H54 (cell line): ENCODE results near the gene KLHL21.

Source experiments
- DNase-seq: peaks from one replicate; pipeline ENCODE4 v3.0.0; 2011; ENCODE audit warnings: low spot score, mixed read lengths; ENCODE audit not compliant: insufficient read length
- FAIRE-seq: peaks from 3 replicates; lab custom pipeline; 2011; peaks lifted over from hg19 to GRCh38; lab: Jason Lieb, UNC
- POLR2A ChIP-seq: IDR thresholded peaks from 2 replicates; pipeline ENCODE4 v1.6.1; 2011; ENCODE audit warnings: low read depth, mild to moderate bottlenecking, low read length

The KLHL21 gene

DNA sequence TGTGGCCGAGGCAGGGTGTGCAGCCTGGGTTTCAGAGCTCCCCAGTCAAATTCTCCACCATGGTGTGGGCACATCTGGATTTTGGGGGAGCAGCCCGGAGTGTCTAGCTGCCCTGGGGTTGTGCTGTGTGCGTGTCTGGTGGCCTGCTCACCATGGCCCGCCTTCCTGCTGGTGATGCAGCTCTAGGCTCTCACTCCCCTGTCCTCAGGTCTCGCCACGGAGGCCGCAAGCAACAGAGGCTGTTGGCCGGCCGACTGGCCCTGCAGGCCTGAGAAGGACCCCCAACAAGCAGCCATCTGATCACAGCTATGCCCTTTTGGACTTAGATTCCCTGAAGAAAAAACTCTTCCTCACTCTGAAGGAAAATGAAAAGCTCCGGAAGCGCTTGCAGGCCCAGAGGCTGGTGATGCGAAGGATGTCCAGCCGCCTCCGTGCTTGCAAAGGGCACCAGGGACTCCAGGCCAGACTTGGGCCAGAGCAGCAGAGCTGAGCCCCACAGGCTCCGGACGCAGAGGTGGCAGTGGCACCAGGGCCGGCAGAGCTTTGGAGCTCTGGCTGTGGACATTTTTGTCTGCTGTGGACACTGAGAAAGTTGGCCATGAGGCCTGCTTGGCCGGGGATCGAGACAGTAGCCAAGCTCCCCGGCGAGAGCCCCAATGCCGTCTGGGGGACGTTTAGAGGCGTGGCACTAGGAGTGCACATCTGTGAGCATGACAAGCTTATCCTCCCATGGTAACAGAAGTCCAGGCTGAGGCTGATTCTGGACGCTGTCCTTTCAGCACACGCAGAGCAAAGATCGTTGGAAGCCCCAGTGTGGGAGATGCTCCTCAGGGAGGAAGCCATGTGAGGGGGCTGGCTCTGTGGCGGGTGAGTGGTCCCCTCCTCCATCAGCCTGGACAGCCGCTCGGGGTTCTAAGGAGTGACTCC, 30.2 kb upstream of the KLHL21 start:
- no peak for TF ChIP-seq POLR2A
- no peak for FAIRE-seq
- DNase-seq = no peak

DNA sequence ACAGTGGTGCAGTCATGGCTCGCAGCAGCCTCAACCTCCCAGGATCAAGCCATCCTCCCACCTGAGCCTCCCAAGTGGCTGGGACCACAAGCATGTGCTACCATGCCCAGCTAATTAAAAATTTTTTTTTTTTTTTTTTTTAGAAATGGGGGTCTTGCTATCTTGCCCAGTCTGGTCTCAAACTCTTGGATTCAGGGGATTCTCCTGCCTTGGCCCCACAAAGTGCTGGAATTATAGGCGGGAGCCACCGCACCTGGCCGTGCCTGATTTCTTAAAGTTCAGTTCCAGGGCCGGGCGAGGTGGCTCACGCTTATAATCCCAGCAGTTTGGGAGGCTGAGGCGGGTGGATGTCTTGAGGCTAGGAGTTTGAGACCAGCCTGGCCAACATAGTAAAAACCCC, 28.4 kb upstream of the KLHL21 start:
- DNase-seq (no peak), FAIRE-seq (no peak)
- TF ChIP-seq POLR2A = no peak

DNA sequence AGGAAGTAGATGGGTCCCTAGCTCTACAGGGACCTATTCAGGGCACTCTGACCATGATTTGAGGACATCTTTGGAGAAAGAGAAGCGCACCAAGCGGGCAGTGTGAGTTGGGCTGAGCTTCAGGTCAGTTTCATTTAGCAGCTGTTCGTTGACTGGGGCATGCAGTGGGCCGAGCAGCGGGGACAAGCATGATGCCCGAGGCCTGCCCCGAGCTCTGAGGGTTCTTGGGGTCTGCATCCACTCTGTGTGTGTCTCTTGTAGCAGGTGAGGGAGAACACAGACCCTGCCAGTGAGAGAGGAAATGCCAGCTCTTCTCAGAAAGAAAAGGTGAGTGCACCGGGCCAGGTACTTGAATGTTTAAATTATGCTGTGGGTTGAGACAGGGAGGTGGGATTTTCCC, 27.4 kb upstream of the KLHL21 start:
- no peak for FAIRE-seq
- DNase-seq = no peak
- no peak for TF ChIP-seq POLR2A

DNA sequence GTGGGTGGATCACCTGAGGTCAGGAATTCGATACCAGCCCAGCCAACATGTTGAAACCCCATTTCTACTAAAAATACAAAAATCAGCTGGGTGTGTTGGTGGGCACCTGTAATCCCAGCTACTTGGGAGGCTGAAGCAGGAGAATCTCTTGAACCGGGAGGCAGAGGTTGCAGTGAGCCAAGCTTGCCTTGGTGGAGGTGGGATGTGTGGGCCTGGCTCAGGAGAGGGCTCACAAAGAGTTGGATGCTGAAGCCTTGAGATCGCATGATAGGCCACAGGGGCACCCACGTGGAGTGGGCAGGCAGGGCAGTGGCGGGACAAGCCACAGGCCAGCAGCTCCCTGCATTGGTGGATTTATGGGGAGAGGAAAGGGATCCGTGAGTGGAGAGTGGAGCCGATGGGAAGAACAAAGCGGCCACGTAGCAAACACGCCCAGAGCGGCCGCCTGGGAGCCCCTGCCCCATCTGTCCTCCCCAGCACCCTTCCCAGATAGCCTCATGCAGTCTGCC, 26.4 kb upstream of the KLHL21 start:
- FAIRE-seq (no peak), DNase-seq (no peak)
- TF ChIP-seq POLR2A = no peak

DNA sequence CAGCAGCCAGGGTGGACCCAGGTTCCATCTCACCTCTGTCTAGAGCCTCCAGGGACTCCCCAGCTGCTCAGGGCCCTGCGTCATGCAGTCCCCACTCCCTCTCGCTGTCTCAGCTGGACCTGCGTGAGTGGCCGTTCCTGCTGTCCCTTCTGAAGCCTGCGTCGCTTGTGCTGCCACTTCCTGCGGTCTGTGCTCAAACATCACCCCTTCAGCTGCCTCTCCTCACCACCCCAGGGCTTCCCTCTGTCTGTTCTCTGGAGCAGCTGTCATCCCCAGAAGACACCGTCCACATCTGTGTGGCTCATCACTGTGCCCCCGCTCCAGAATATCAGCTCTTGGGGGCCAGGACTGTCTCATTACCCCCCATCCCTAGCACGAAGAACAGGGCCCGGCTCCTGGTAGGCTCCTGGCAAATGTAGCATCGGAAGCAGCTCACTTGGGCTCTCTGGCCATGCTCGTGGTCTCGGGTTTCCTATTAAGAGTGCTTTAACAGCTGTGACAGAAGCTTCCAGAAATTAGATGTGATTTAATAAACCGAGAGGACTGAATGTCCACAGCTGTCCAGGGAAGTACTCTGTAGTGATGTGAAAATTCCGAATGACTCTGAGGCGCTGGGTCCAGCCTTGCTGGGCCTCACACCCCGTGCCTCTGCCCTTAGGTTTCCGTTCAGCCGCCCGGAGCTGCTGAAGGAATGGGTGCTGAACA, 25.3 kb upstream of the KLHL21 start:
- no peak for TF ChIP-seq POLR2A
- FAIRE-seq = no peak
- DNase-seq = no peak

DNA sequence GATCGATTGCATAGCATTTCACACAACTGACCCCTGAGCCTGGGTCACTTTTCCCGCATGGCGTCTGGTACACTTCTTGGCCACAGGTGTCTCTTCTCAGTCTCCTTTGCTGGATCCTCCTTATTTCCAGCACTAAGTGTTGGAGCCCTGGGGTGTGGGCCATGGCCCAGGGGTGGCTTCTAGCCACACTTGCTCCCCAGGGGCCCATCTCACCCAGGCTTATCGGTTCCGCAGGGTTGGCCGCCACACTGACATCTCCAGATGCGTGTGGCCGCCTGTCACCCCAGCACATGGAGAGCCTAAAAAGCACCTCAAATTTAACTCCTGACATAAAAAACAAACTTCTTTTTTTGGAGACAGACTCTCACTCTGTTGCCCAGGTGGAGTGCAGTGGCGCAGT, 24.4 kb upstream of the KLHL21 start:
- no peak for TF ChIP-seq POLR2A
- no peak for FAIRE-seq
- no peak for DNase-seq

DNA sequence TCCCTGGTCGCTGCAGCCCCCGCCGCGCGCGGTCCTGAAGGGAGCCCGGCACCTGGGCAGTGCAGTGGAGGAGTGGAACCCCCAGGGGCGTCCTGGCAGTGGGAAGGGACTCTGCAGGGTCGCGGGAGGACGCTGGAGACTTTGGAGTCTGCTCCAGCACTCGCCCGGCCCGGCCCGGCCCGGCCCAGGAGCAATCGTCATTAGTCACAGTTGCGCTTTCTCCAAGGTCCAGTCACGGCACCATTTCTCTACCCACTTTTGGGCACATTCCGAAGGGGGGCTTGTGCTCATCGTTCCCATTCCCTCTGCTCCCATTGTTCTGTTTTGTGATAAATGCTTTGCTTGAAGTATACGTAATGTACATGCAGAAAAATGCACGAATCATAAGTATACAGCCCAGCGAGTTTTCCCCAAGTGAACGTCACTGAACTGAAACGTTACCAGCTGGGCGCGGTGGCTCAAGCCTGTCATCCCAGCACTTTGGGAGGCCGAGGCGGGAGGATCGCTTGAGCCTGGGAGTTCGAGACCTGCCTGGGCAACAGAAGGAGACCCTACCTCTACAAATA, 23.0 kb upstream of the KLHL21 start:
- TF ChIP-seq POLR2A = no peak
- DNase-seq (no peak), FAIRE-seq (no peak)

DNA sequence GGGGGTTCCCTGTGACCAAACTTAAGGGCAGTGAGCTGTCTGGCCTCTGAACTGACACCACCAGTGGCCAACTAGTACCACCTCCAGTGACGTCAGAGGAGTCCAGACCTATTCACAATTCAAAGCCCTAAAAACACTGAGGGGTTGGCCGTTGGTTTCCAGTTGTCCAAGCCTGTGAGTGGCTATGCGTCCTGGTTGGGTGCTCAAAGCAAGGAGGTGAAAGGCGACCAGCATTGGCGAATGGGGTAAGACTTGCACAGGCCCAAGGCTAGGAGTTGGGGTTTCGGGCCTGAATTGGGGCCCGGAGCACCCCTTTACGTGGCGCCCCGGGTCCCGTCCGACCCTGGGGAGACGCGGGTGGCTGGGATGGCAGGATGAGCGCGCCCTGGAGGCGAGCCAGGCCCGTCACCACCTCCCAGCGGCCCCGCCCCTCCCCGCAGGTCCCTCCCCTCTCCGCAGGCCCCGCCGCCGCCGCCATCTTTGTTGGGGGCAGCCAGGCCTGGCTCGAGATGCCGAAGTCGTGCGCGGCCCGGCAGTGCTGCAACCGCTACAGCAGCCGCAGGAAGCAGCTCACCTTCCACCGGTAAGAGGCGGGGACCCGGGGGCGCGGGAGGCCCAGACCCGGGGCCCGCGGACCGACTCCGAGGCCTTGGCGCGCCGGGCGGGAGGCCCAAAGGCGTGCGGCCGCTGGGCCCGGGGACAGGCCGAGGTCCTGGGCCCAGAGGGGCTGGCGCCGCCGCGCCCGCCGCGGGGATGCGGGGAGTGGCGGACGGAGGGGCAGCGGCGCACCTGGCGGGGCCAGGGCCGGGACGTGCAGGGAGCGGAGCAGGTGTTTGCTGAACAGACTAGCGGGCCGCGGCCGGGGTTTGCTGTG, 22.3 kb upstream of the KLHL21 start, which contains the start of gene THAP3:
THAP3 (plus strand) TSS at position 159 of the 874 bp plus-strand sequence; CDS start at position 510, 351 bp downstream.
- FAIRE-seq (peak; percentile 73), DNase-seq (peak; percentile 89)
- no peak for TF ChIP-seq POLR2A

DNA sequence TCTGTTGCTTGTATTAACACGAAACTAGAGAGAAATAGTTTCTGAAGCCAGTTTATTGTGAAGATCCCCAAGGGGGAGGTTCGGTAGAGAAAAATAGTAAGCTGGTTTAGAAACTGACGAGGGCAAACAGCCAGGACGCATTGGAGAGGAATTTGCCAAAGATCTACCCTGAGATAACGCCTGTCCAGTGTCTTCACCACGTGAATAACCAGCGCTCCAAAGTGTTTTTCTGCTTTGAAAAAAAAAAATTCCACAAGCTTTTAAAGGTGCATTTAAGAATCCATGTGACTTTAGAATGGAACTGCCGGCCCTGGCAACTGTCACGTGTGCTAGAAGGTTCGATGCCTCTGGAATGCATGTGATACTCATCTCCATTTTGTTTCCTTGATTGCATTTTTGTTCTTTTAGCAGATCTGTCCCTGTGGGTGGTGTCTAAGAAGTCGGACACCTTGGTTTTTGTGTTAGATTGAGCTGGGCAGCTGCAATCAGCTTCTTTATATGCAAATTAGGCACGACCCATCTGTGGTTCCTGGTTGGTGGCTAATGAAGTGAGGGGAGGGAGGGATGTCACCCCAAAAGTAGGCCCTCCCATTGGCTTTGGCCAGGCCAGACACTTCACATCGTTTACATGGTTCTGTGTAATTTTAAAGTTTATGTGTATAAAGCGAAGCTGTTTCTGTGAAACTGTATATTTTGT, 20.7 kb upstream of the KLHL21 start:
- FAIRE-seq (no peak), DNase-seq (no peak)
- TF ChIP-seq POLR2A = no peak

DNA sequence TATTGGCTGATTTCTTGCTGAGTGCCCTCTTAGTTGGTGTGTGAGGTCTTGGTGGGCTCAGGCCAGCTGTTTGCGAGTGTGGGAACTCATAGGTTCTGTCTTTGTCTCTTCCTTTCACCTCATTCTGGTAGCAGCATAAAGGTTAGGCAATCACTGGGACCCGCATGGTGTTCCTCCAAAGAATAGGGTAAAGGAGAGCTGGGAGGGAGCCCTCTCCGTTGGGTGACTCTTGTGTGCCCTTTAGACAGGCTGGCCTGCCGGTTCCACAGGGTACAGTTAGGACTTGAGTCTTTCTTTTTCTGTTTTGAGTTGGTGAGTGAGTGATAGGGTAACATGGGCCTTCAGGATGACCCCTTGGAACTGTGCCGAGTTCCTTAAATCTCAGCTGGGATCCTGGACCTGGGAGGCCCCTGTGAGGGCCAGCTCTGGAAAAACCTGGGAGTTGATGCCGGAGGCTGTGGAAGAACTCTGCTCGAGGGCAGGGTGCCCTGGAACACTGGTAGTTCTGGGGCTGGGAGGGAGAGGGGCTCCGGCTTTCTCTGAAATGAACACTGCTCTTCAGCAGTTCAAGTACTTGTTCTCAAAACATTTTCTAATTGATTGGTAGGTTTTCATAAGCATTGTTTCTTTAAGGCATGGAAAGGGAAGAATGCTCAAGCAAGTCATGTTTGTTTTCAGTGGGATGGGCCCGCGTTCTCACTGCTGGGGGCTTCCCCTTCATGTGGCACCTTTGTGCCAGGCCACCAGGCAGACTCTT, 19.9 kb upstream of the KLHL21 start:
- FAIRE-seq (no peak), DNase-seq (no peak)
- no peak for TF ChIP-seq POLR2A

DNA sequence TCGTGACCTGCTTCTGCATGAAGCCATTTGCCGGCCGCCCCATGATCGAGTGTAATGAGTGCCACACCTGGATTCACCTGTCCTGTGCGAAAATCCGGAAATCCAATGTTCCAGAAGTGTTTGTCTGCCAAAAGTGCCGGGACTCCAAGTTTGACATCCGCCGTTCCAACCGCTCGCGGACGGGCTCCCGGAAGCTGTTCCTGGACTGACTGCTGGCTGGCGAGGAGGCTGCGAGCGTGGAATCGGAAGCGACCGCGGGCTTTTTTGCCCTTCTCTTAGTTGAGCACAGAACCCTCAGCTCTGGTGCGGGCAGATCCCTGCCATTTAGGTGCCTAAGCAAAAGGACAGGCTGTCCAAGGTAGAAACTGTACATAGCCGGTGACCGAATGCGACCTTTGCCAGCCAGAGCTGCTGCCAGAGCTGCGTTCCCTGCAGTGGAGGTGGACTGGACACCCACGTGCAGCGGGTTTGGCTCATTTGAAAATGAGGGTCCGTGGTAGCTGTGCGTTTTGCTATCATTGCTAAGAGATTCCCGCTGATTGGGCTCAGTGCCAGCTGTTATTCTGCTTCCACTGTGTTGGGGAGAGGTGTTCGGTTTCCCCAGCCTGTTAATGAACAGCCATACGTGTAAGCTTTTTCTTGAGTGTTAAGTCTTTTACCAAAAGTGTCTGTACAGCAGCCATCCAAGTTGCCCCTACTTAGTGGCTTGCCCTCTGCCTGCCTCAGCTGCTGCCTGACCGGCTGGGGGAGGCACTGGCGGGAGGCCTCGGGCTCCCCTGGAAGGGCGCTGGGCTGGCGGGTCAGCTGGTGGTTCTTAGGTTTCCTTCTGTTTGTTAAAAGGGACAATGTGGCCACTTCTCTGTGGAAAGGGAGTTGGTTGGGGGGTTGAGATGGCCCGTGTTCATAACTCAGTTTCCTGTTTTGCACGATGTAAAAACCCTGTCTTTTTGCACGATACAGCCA, 19.0 kb upstream of the KLHL21 start:
- FAIRE-seq (no peak), DNase-seq (no peak)
- no peak for TF ChIP-seq POLR2A
